NCI-H146 (cell line): ENCODE results near the gene RTN1.

Experiments
- DNase-seq: peaks from one replicate; lab custom pipeline; 2025; lab: John Stamatoyannopoulos, UW

RTN1 gene

GRCh38 chr14:59629444-59630287, 240.9 kb downstream of the RTN1 start:
- DNase-seq = peak; percentile 29

GRCh38 chr14:59627011-59627520, 243.5 kb downstream of the RTN1 start:
- no peak for DNase-seq

GRCh38 chr14:59622631-59623030, 247.9 kb downstream of the RTN1 start:
- no peak for DNase-seq

GRCh38 chr14:59619061-59619460, 251.5 kb downstream of the RTN1 start:
- DNase-seq = no peak

GRCh38 chr14:59601056-59601455, 269.5 kb downstream of the RTN1 start:
- DNase-seq = no peak

- DNase-seq = no peak
These were observed 270.2 kb downstream of the RTN1 start for GRCh38 chr14:59600211-59600945.

GRCh38 chr14:59595071-59595470, 275.5 kb downstream of the RTN1 start:
- DNase-seq = peak; percentile 32

- no peak for DNase-seq
These were observed 278.8 kb downstream of the RTN1 start for GRCh38 chr14:59591641-59592370.

- DNase-seq = no peak
These were observed 282.5 kb downstream of the RTN1 start for GRCh38 chr14:59588101-59588500.

- no peak for DNase-seq
These were observed 284.6 kb downstream of the RTN1 start for GRCh38 chr14:59585891-59586554.

GRCh38 chr14:59583755-59584154, 286.8 kb downstream of the RTN1 start:
- DNase-seq = no peak

- DNase-seq = no peak
These were observed 287.6 kb downstream of the RTN1 start for GRCh38 chr14:59582845-59583509.

GRCh38 chr14:59582161-59582560, 288.4 kb downstream of the RTN1 start:
- DNase-seq = no peak

GRCh38 chr14:59580911-59581310, 289.7 kb downstream of the RTN1 start:
- DNase-seq = no peak

GRCh38 chr14:59576332-59577294, 294.0 kb downstream of the RTN1 start, which contains the start of gene CCDC175:
CCDC175 (minus strand) TSS chr14:59576812; CDS start chr14:59576775, 37 bp downstream.
- DNase-seq = peak; percentile 95

- peak; percentile 45 for DNase-seq
These were observed 300.5 kb downstream of the RTN1 start for GRCh38 chr14:59570122-59570521.

- peak; percentile 65 for DNase-seq
These were observed 303.9 kb downstream of the RTN1 start for GRCh38 chr14:59566725-59567124.

GRCh38 chr14:59566296-59566695, 304.3 kb downstream of the RTN1 start:
- peak; percentile 65 for DNase-seq

GRCh38 chr14:59565087-59565486, 305.5 kb downstream of the RTN1 start:
- no peak for DNase-seq

- DNase-seq = peak; percentile 53
These were observed 306.2 kb downstream of the RTN1 start for GRCh38 chr14:59564366-59564765.
